GM23248 (cell line): Measurements from ENCODE around the gene GTPBP4.

Experiments
- EZH2 ChIP-seq: fragments of 200-600 bp; sonication (generic); IDR thresholded peaks from 2 replicates; pipeline ENCODE4 v1.6.1; 2018; ENCODE audit warnings: antibody characterized with exemption, mild to moderate bottlenecking; ENCODE audit not compliant: insufficient read depth, poor library complexity, severe bottlenecking
- EZH2phosphoT487 ChIP-seq: fragments of 200-600 bp; sonication (generic); IDR thresholded peaks from 2 replicates; pipeline ENCODE4 v1.6.1; 2018; ENCODE audit warnings: antibody characterized with exemption, moderate library complexity, mild to moderate bottlenecking, low read depth; ENCODE audit not compliant: insufficient read depth

DNA sequence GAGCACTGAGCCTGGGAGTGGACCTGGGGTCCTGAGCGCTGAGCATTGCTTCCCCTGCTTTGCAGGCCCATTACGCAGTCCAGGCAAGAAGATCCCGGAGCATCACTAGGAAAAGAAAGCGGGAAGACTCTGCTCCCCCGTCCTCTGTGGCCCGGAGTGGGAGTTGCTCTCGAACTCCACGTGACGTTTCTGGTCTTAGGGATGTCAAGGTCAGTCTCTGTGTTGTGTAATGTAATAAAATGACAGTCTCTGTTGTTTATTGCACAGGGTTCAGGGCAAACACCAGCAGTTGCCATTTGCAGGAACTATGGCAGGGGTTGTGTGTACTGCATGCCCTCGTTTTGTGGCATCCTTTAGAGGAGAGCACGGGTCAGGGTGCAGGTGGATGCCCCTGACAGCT is 27.5 kb downstream of the GTPBP4 start:
- no peak for TF ChIP-seq EZH2
- no peak for TF ChIP-seq EZH2phosphoT487
